KMS-11 (cell line): Measurements from ENCODE around the gene FCRLB.

ENCODE experiments used
- H2AFZ ChIP-seq: fragments of 200-600 bp; sonication (generic); 2 replicates; pipeline ENCODE4 v1.6.1; 2016; ENCODE audit warnings: antibody characterized with exemption, mixed run types, low read depth
- H3K27ac ChIP-seq: fragments of 200-600 bp; sonication (generic); 2 replicates; pipeline ENCODE4 v1.6.1; 2016; ENCODE audit warnings: mild to moderate bottlenecking, mixed run types
- H3K27me3 ChIP-seq: fragments of 200-600 bp; sonication (generic); 2 replicates; pipeline ENCODE4 v1.6.1; 2017; ENCODE audit warnings: mild to moderate bottlenecking, low read depth, mixed run types, moderate library complexity; ENCODE audit not compliant: insufficient read depth
- H3K36me3 ChIP-seq: fragments of 200-600 bp; sonication (generic); 2 replicates; pipeline ENCODE4 v1.6.1; 2017; ENCODE audit warnings: mild to moderate bottlenecking, mixed run types; ENCODE audit not compliant: insufficient read depth
- H3K4me1 ChIP-seq: fragments of 200-600 bp; sonication (generic); 2 replicates; pipeline ENCODE4 v1.6.1; 2016; ENCODE audit warnings: mild to moderate bottlenecking, low read depth, mixed run types; ENCODE audit not compliant: poor library complexity, severe bottlenecking
- H3K4me2 ChIP-seq: fragments of 200-600 bp; sonication (generic); 2 replicates; pipeline ENCODE4 v1.7.0; 2016; ENCODE audit warnings: mild to moderate bottlenecking, mixed run types
- H3K4me3 ChIP-seq: fragments of 200-600 bp; sonication (generic); IDR thresholded peaks from 2 replicates; pipeline ENCODE4 v1.6.1; 2017; ENCODE audit warnings: low read depth, low read length, mixed read lengths; ENCODE audit not compliant: insufficient read depth
- H3K79me2 ChIP-seq: fragments of 200-600 bp; sonication (generic); 2 replicates; pipeline ENCODE4 v1.6.1; 2016; ENCODE audit warnings: low read depth, mixed run types; ENCODE audit not compliant: insufficient read depth
- H3K9ac ChIP-seq: fragments of 200-600 bp; sonication (generic); 2 replicates; pipeline ENCODE4 v1.6.1; 2016; ENCODE audit warnings: mild to moderate bottlenecking, mixed run types
- H4K20me1 ChIP-seq: fragments of 200-600 bp; sonication (generic); 2 replicates; pipeline ENCODE4 v1.6.1; 2016; ENCODE audit warnings: mild to moderate bottlenecking, mixed run types; ENCODE audit not compliant: insufficient read depth
- CTCF ChIP-seq: fragments of 200-600 bp; sonication (generic); conservative IDR thresholded peaks from 2 replicates; pipeline ENCODE4 v1.6.1; 2017; ENCODE audit warnings: low read depth, mild to moderate bottlenecking, antibody characterized with exemption, low read length, moderate library complexity, mixed read lengths

The FCRLB gene

GRCh38 chr1:161749509-161750407 is 28.4 kb downstream of the FCRLB start, which contains the start of gene DUSP12:
Gene DUSP12 (plus strand): TSS chr1:161749786. CDS start chr1:161749802, 16 bp downstream.
- peak within 1 kb of the TSS; percentile 82 for H3K9ac ChIP-seq
- peaks cover 32% of the 10 kb centered on the region for H3K36me3 ChIP-seq
- no peaks in the 10 kb centered on the region; the same call in 1 of the 2 replicates for H3K27me3 ChIP-seq
- peaks cover 22% of the 10 kb centered on the region for H3K4me1 ChIP-seq
- H4K20me1 ChIP-seq, result no peaks in the 10 kb centered on the region
- H3K79me2 ChIP-seq, result peaks cover 37% of the 10 kb centered on the region
- H3K4me2 ChIP-seq, result peak within 1 kb of the TSS; percentile 94
- peak within 1 kb of the TSS; percentile 54 for H2AFZ ChIP-seq
- TF ChIP-seq CTCF, result peak; percentile 46; the same call in 1 of the 2 replicates
- peak within 1 kb of the TSS; percentile 85 for H3K27ac ChIP-seq
- peak within 1 kb of the TSS; percentile 100 for H3K4me3 ChIP-seq

- Histone ChIP-seq H3K4me2 (no peak overlapping the region; the same call in 1 of the 2 replicates), H3K4me3 (no peak overlapping the region)
Observed at GRCh38 chr1:161763522-161764098, 42.3 kb downstream of the FCRLB start.

GRCh38 chr1:161766102-161766981 is 45.0 kb downstream of the FCRLB start, which contains the start of gene ATF6:
Gene ATF6 (plus strand): TSS chr1:161766320. CDS start chr1:161766361, 41 bp downstream.
- Histone ChIP-seq H3K4me1 (peaks cover 61% of the 10 kb centered on the region), H3K79me2 (peaks cover 54% of the 10 kb centered on the region)

More at GRCh38 chr1:161763522-161764098, 42.3 kb downstream of the FCRLB start:
- Histone ChIP-seq H4K20me1 (no peaks in the 10 kb centered on the region), H3K27me3 (no peaks in the 10 kb centered on the region), H2AFZ (no peak overlapping the region), H3K79me2 (peaks cover 26% of the 10 kb centered on the region), H3K9ac (no peak overlapping the region), H3K27ac (no peak overlapping the region), H3K36me3 (no peaks in the 10 kb centered on the region), H3K4me1 (peaks cover 38% of the 10 kb centered on the region)
- peak; percentile 87 for TF ChIP-seq CTCF

More at GRCh38 chr1:161766102-161766981, 45.0 kb downstream of the FCRLB start, which contains the start of gene ATF6:
- no peaks in the 10 kb centered on the region for H4K20me1 ChIP-seq
- H3K27me3 ChIP-seq, result no peaks in the 10 kb centered on the region
- peak within 1 kb of the TSS; percentile 88 for H3K4me2 ChIP-seq
- peak within 1 kb of the TSS; percentile 87 for H3K4me3 ChIP-seq
- peak within 1 kb of the TSS; percentile 72 for H3K27ac ChIP-seq
- no peak for TF ChIP-seq CTCF
- H2AFZ ChIP-seq, result peak within 1 kb of the TSS; percentile 68
- peak within 1 kb of the TSS; percentile 83 for H3K9ac ChIP-seq
- H3K36me3 ChIP-seq, result no peaks in the 10 kb centered on the region
